Measurements from ENCODE around the gene PLEKHG3.

PLEKHG3 gene

GRCh38 chr14:64706593-64707193, 2.5 kb downstream of the PLEKHG3 start:
- no peak for DNase-seq (ENCODE audit: low read depth in 2 of 2, low spot score in 1 of 2)

GRCh38 chr14:64707661-64708060, 3.4 kb downstream of the PLEKHG3 start:
- DNase-seq (ENCODE audit: low read depth in 2 of 2, low spot score in 1 of 2): no peak

- no peak for DNase-seq (ENCODE audit: low read depth in 2 of 2, low spot score in 1 of 2)
Measured at GRCh38 chr14:64708148-64709004, 4.2 kb downstream of the PLEKHG3 start.

- no peak for DNase-seq (ENCODE audit: low read depth in 2 of 2, low spot score in 1 of 2)
Measured at GRCh38 chr14:64709126-64709525, 4.9 kb downstream of the PLEKHG3 start.

- DNase-seq (ENCODE audit: low read depth in 2 of 2, low spot score in 1 of 2): no peak
Measured at GRCh38 chr14:64711039-64711438, 6.8 kb downstream of the PLEKHG3 start.

- DNase-seq (ENCODE audit: low read depth in 2 of 2, low spot score in 1 of 2): no peak
Measured at GRCh38 chr14:64713677-64714076, 9.5 kb downstream of the PLEKHG3 start.

- DNase-seq (ENCODE audit: low read depth in 2 of 2, low spot score in 1 of 2): no peak
Measured at GRCh38 chr14:64714432-64715025, 10.3 kb downstream of the PLEKHG3 start.

GRCh38 chr14:64715146-64715627, 11.0 kb downstream of the PLEKHG3 start:
- no peak for DNase-seq (ENCODE audit: low read depth in 2 of 2, low spot score in 1 of 2)

- DNase-seq (ENCODE audit: low read depth in 2 of 2, low spot score in 1 of 2): no peak
Measured at GRCh38 chr14:64715628-64716412, 11.6 kb downstream of the PLEKHG3 start.

- no peak for DNase-seq (ENCODE audit: low read depth in 2 of 2, low spot score in 1 of 2)
Measured at GRCh38 chr14:64717870-64718269, 13.6 kb downstream of the PLEKHG3 start.

- DNase-seq (ENCODE audit: low read depth in 2 of 2, low spot score in 1 of 2): no peak
Measured at GRCh38 chr14:64718762-64719161, 14.5 kb downstream of the PLEKHG3 start.

- DNase-seq (ENCODE audit: low read depth in 2 of 2, low spot score in 1 of 2): no peak
Measured at GRCh38 chr14:64719601-64720000, 15.4 kb downstream of the PLEKHG3 start.

GRCh38 chr14:64720131-64720576, 15.9 kb downstream of the PLEKHG3 start:
- DNase-seq (ENCODE audit: low read depth in 2 of 2, low spot score in 1 of 2): no peak

GRCh38 chr14:64721391-64721791, 17.2 kb downstream of the PLEKHG3 start:
- no peak for DNase-seq (ENCODE audit: low read depth in 2 of 2, low spot score in 1 of 2)

GRCh38 chr14:64721899-64722298, 17.7 kb downstream of the PLEKHG3 start:
- no peak for DNase-seq (ENCODE audit: low read depth in 2 of 2, low spot score in 1 of 2)

- DNase-seq (ENCODE audit: low read depth in 2 of 2, low spot score in 1 of 2): no peak
Measured at GRCh38 chr14:64722842-64723447, 18.7 kb downstream of the PLEKHG3 start.

GRCh38 chr14:64723691-64724577, 19.7 kb downstream of the PLEKHG3 start:
- no peak for DNase-seq (ENCODE audit: low read depth in 2 of 2, low spot score in 1 of 2)

GRCh38 chr14:64724578-64724930, 20.3 kb downstream of the PLEKHG3 start:
- no peak for DNase-seq (ENCODE audit: low read depth in 2 of 2, low spot score in 1 of 2)

- DNase-seq (ENCODE audit: low read depth in 2 of 2, low spot score in 1 of 2): no peak
Measured at GRCh38 chr14:64725261-64725815, 21.1 kb downstream of the PLEKHG3 start.
